ENCODE data around the gene WNT7B. TPM values are rescaled to one million over a fixed set of nuclear protein-coding genes. Genes with fewer than 3 reads are reported as not detected.

Gene WNT7B
- polyA plus RNA-seq, 2 donors = 6.6 to 6.8 TPM

GRCh38 chr22:45949258-45949870, 27.6 kb downstream of the WNT7B start:
- H3K4me1 ChIP-seq (ENCODE audit: control insufficient read depth in 2 of 2, insufficient read depth in 2 of 2, low read length in 1 of 2) = peaks cover 2 to 9% of the 10 kb centered on the region in 2 donors
- WGBS, 2 donors = 82 to 84% methylated on average over 22 of the region's 22 CpGs
- no peak overlapping the region for H3K4me3 ChIP-seq (ENCODE audit: low read depth in 1 of 2, low read length in 2 of 2)
- no peaks in the 10 kb centered on the region for H3K27me3 ChIP-seq (ENCODE audit: control insufficient read depth in 1 of 2, insufficient read depth in 2 of 2, low read length in 2 of 2)
- H3K36me3 ChIP-seq (ENCODE audit: control insufficient read depth in 2 of 2, insufficient read depth in 2 of 2, low read length in 1 of 2) = no peaks in the 10 kb centered on the region
- H3K9me3 ChIP-seq (ENCODE audit: control insufficient read depth in 2 of 2, insufficient read depth in 1 of 2, low read depth in 1 of 2, low read length in 1 of 2) = no peaks in the 10 kb centered on the region
- no peak overlapping the region for H3K27ac ChIP-seq (ENCODE audit: low read depth in 2 of 2, low read length in 1 of 2)

- H3K4me3 ChIP-seq (ENCODE audit: low read depth in 1 of 2, low read length in 2 of 2) = no peak overlapping the region
- no peaks in the 10 kb centered on the region for H3K36me3 ChIP-seq (ENCODE audit: control insufficient read depth in 2 of 2, insufficient read depth in 2 of 2, low read length in 1 of 2)
- peaks cover 2 to 18% of the 10 kb centered on the region in 2 donors for H3K4me1 ChIP-seq (ENCODE audit: control insufficient read depth in 2 of 2, insufficient read depth in 2 of 2, low read length in 1 of 2)
- H3K27ac ChIP-seq (ENCODE audit: low read depth in 2 of 2, low read length in 1 of 2) = no peak overlapping the region
- 42 to 45% methylated on average over 21 of the region's 21 CpGs for WGBS, 2 donors
- H3K9me3 ChIP-seq (ENCODE audit: control insufficient read depth in 2 of 2, insufficient read depth in 1 of 2, low read depth in 1 of 2, low read length in 1 of 2) = no peaks in the 10 kb centered on the region
- H3K27me3 ChIP-seq (ENCODE audit: control insufficient read depth in 1 of 2, insufficient read depth in 2 of 2, low read length in 2 of 2) = no peaks in the 10 kb centered on the region
Observed at GRCh38 chr22:45948081-45948648, 28.8 kb downstream of the WNT7B start.

GRCh38 chr22:45946805-45947600, 30.0 kb downstream of the WNT7B start:
- Histone ChIP-seq H3K27me3 (ENCODE audit: control insufficient read depth in 1 of 2, insufficient read depth in 2 of 2, low read length in 2 of 2) (no peaks in the 10 kb centered on the region), H3K9me3 (ENCODE audit: control insufficient read depth in 2 of 2, insufficient read depth in 1 of 2, low read depth in 1 of 2, low read length in 1 of 2) (no peaks in the 10 kb centered on the region)
- WGBS, 2 donors = 66 to 72% methylated on average over 17 of the region's 17 CpGs

GRCh38 chr22:45945621-45946106, 31.3 kb downstream of the WNT7B start:
- H3K36me3 ChIP-seq (ENCODE audit: control insufficient read depth in 2 of 2, insufficient read depth in 2 of 2, low read length in 1 of 2) = no peaks in the 10 kb centered on the region
- no peak overlapping the region for H3K27ac ChIP-seq (ENCODE audit: low read depth in 2 of 2, low read length in 1 of 2)
- no peak overlapping the region for H3K4me3 ChIP-seq (ENCODE audit: low read depth in 1 of 2, low read length in 2 of 2)
- 73 to 80% methylated on average over 18 of the region's 18 CpGs for WGBS, 2 donors
- peaks cover 2 to 29% of the 10 kb centered on the region in 2 donors for H3K4me1 ChIP-seq (ENCODE audit: control insufficient read depth in 2 of 2, insufficient read depth in 2 of 2, low read length in 1 of 2)
- H3K9me3 ChIP-seq (ENCODE audit: control insufficient read depth in 2 of 2, insufficient read depth in 1 of 2, low read depth in 1 of 2, low read length in 1 of 2) = no peaks in the 10 kb centered on the region
- no peaks in the 10 kb centered on the region for H3K27me3 ChIP-seq (ENCODE audit: control insufficient read depth in 1 of 2, insufficient read depth in 2 of 2, low read length in 2 of 2)

More at GRCh38 chr22:45946805-45947600, 30.0 kb downstream of the WNT7B start:
- Histone ChIP-seq H3K4me1 (ENCODE audit: control insufficient read depth in 2 of 2, insufficient read depth in 2 of 2, low read length in 1 of 2) (peaks cover 2 to 27% of the 10 kb centered on the region in 2 donors), H3K36me3 (ENCODE audit: control insufficient read depth in 2 of 2, insufficient read depth in 2 of 2, low read length in 1 of 2) (no peaks in the 10 kb centered on the region), H3K27ac (ENCODE audit: low read depth in 2 of 2, low read length in 1 of 2) (no peak overlapping the region), H3K4me3 (ENCODE audit: low read depth in 1 of 2, low read length in 2 of 2) (no peak overlapping the region)

- Histone ChIP-seq H3K27me3 (ENCODE audit: control insufficient read depth in 1 of 2, insufficient read depth in 2 of 2, low read length in 2 of 2) (no peaks in the 10 kb centered on the region), H3K27ac (ENCODE audit: low read depth in 2 of 2, low read length in 1 of 2) (peak overlapping the region in 1 of 2 donors; percentile 36), H3K4me1 (ENCODE audit: control insufficient read depth in 2 of 2, insufficient read depth in 2 of 2, low read length in 1 of 2) (peaks cover 0 to 22% of the 10 kb centered on the region in 2 donors), H3K36me3 (ENCODE audit: control insufficient read depth in 2 of 2, insufficient read depth in 2 of 2, low read length in 1 of 2) (no peaks in the 10 kb centered on the region), H3K9me3 (ENCODE audit: control insufficient read depth in 2 of 2, insufficient read depth in 1 of 2, low read depth in 1 of 2, low read length in 1 of 2) (peaks cover 0 to 3% of the 10 kb centered on the region in 2 donors), H3K4me3 (ENCODE audit: low read depth in 1 of 2, low read length in 2 of 2) (no peak overlapping the region)
- WGBS, 2 donors = 62 to 78% methylated on average over 31 to 32 of the region's 32 CpGs
Observed at GRCh38 chr22:45942787-45943493, 34.0 kb downstream of the WNT7B start.

GRCh38 chr22:45942344-45942743, 34.6 kb downstream of the WNT7B start:
- H3K36me3 ChIP-seq (ENCODE audit: control insufficient read depth in 2 of 2, insufficient read depth in 2 of 2, low read length in 1 of 2) = no peaks in the 10 kb centered on the region
- no peaks in the 10 kb centered on the region for H3K27me3 ChIP-seq (ENCODE audit: control insufficient read depth in 1 of 2, insufficient read depth in 2 of 2, low read length in 2 of 2)
- H3K9me3 ChIP-seq (ENCODE audit: control insufficient read depth in 2 of 2, insufficient read depth in 1 of 2, low read depth in 1 of 2, low read length in 1 of 2) = peaks cover 0 to 3% of the 10 kb centered on the region in 2 donors
- no peak overlapping the region for H3K4me3 ChIP-seq (ENCODE audit: low read depth in 1 of 2, low read length in 2 of 2)
- peaks cover 0 to 20% of the 10 kb centered on the region in 2 donors for H3K4me1 ChIP-seq (ENCODE audit: control insufficient read depth in 2 of 2, insufficient read depth in 2 of 2, low read length in 1 of 2)
- 67 to 78% methylated on average over 9 of the region's 9 CpGs for WGBS, 2 donors
- H3K27ac ChIP-seq (ENCODE audit: low read depth in 2 of 2, low read length in 1 of 2) = no peak overlapping the region

GRCh38 chr22:45938913-45939312, 38.0 kb downstream of the WNT7B start:
- Histone ChIP-seq H3K9me3 (ENCODE audit: control insufficient read depth in 2 of 2, insufficient read depth in 1 of 2, low read depth in 1 of 2, low read length in 1 of 2) (peaks cover 0 to 3% of the 10 kb centered on the region in 2 donors), H3K27ac (ENCODE audit: low read depth in 2 of 2, low read length in 1 of 2) (no peak overlapping the region), H3K4me1 (ENCODE audit: control insufficient read depth in 2 of 2, insufficient read depth in 2 of 2, low read length in 1 of 2) (peaks cover 5 to 33% of the 10 kb centered on the region in 2 donors), H3K27me3 (ENCODE audit: control insufficient read depth in 1 of 2, insufficient read depth in 2 of 2, low read length in 2 of 2) (no peaks in the 10 kb centered on the region), H3K36me3 (ENCODE audit: control insufficient read depth in 2 of 2, insufficient read depth in 2 of 2, low read length in 1 of 2) (no peaks in the 10 kb centered on the region), H3K4me3 (ENCODE audit: low read depth in 1 of 2, low read length in 2 of 2) (no peak overlapping the region)
- WGBS, 2 donors = 88 to 89% methylated on average over 3 of the region's 3 CpGs

- H3K36me3 ChIP-seq (ENCODE audit: control insufficient read depth in 2 of 2, insufficient read depth in 2 of 2, low read length in 1 of 2) = no peaks in the 10 kb centered on the region
- peaks cover 0 to 3% of the 10 kb centered on the region in 2 donors for H3K9me3 ChIP-seq (ENCODE audit: control insufficient read depth in 2 of 2, insufficient read depth in 1 of 2, low read depth in 1 of 2, low read length in 1 of 2)
- no peak overlapping the region for H3K27ac ChIP-seq (ENCODE audit: low read depth in 2 of 2, low read length in 1 of 2)
- no peak overlapping the region for H3K4me3 ChIP-seq (ENCODE audit: low read depth in 1 of 2, low read length in 2 of 2)
- no peaks in the 10 kb centered on the region for H3K27me3 ChIP-seq (ENCODE audit: control insufficient read depth in 1 of 2, insufficient read depth in 2 of 2, low read length in 2 of 2)
- 96 to 97% methylated on average over 8 of the region's 8 CpGs for WGBS, 2 donors
- H3K4me1 ChIP-seq (ENCODE audit: control insufficient read depth in 2 of 2, insufficient read depth in 2 of 2, low read length in 1 of 2) = peaks cover 8 to 27% of the 10 kb centered on the region in 2 donors
Observed at GRCh38 chr22:45937960-45938359, 39.0 kb downstream of the WNT7B start.

- 69 to 80% methylated on average over 6 of the region's 6 CpGs for WGBS, 2 donors
Observed at GRCh38 chr22:45935573-45935972, 41.4 kb downstream of the WNT7B start.

More at GRCh38 chr22:45935573-45935972, 41.4 kb downstream of the WNT7B start:
- peaks cover 0 to 3% of the 10 kb centered on the region in 2 donors for H3K36me3 ChIP-seq (ENCODE audit: control insufficient read depth in 2 of 2, insufficient read depth in 2 of 2, low read length in 1 of 2)
- H3K9me3 ChIP-seq (ENCODE audit: control insufficient read depth in 2 of 2, insufficient read depth in 1 of 2, low read depth in 1 of 2, low read length in 1 of 2) = peaks cover 0 to 3% of the 10 kb centered on the region in 2 donors
- H3K4me1 ChIP-seq (ENCODE audit: control insufficient read depth in 2 of 2, insufficient read depth in 2 of 2, low read length in 1 of 2) = peaks cover 8 to 17% of the 10 kb centered on the region in 2 donors
- no peaks in the 10 kb centered on the region for H3K27me3 ChIP-seq (ENCODE audit: control insufficient read depth in 1 of 2, insufficient read depth in 2 of 2, low read length in 2 of 2)
- H3K4me3 ChIP-seq (ENCODE audit: low read depth in 1 of 2, low read length in 2 of 2) = no peak overlapping the region
- no peak overlapping the region for H3K27ac ChIP-seq (ENCODE audit: low read depth in 2 of 2, low read length in 1 of 2)

Measured in esophagus (tissue), 2 donors.